Kidney (tissue), 14 donors: ENCODE measurements around the gene BDKRB2. TPM values are rescaled to one million over a fixed set of nuclear protein-coding genes. Genes with fewer than 3 reads are reported as not detected.

Source experiments
- DNase-seq, 5 donors: peaks; one replicate each; pipeline ENCODE4 v3.0.0-alpha.2; 2013 to 2020
- FAIRE-seq: peaks from 2 replicates; lab custom pipeline; 2012; peaks lifted over from hg19 to GRCh38; lab: Jason Lieb, UNC
- H3K27ac ChIP-seq, 2 donors: one replicate each; pipeline ENCODE4 v1.7.0; 2013; ENCODE audit warnings: low read depth in 2 of 2, low read length in 2 of 2, inconsistent platforms in 1 of 2
- H3K27me3 ChIP-seq: one replicate; pipeline ENCODE4 v1.7.1; 2013; ENCODE audit warnings: low read length, inconsistent platforms; ENCODE audit not compliant: control insufficient read depth, insufficient read depth
- H3K36me3 ChIP-seq, 3 donors: one replicate each; pipeline versions ENCODE4 v1.7.0 to v1.7.1; 2013; ENCODE audit warnings: low read length in 3 of 3, control low read depth in 1 of 3, inconsistent platforms in 1 of 3; ENCODE audit not compliant: insufficient read depth in 3 of 3, control insufficient read depth in 2 of 3
- H3K4me1 ChIP-seq, 3 donors: one replicate each; pipeline versions ENCODE4 v1.7.0 to v1.7.1; 2013; ENCODE audit warnings: low read length in 3 of 3, inconsistent platforms in 1 of 3, low read depth in 1 of 3; ENCODE audit not compliant: control insufficient read depth in 2 of 3, insufficient read depth in 2 of 3
- H3K4me3 ChIP-seq, 3 donors: one replicate each; pipeline versions ENCODE4 v1.7.0 to v1.8.1; 2013; ENCODE audit warnings: low read length in 3 of 3, control low read depth in 1 of 3, inconsistent platforms in 1 of 3
- H3K9ac ChIP-seq, 3 donors: one replicate each; pipeline versions ENCODE4 v1.7.0 to v1.7.1; 2013; ENCODE audit warnings: low read length in 3 of 3, control low read depth in 1 of 3, inconsistent platforms in 1 of 3
- H3K9me3 ChIP-seq, 3 donors: one replicate each; pipeline versions ENCODE4 v1.7.0 to v1.7.1; 2013; ENCODE audit warnings: low read length in 3 of 3, control low read depth in 1 of 3, inconsistent platforms in 1 of 3; ENCODE audit not compliant: control insufficient read depth in 2 of 3, insufficient read depth in 1 of 3
- intact Hi-C: fragments of 100-400 bp; cut with DNase I; formaldehyde crosslinking; loops from one replicate; pipeline ENCODE4 v1.11.1; 2022
- polyA plus RNA-seq: library from polyadenylated mRNA; stranded (reverse); fragments of 350-450 nt; fragmentation: Illumina TruSeq; extraction: RNeasy Lipid Tissue Mini Kit (QIAGEN cat#74804); gene quantifications from one replicate; pipeline ENCODE4 v1.2.3, GENCODE V29; 2014; ENCODE audit warnings: low read depth, low replicate concordance; ENCODE audit not compliant: insufficient read depth
- total RNA-seq: library from RNA; stranded (reverse); fragmentation: NEBNext Ultra II Directional; extraction: Animal tissue kit (Norgen Biotek cat#: 25700); gene quantifications from one replicate; pipeline ENCODE4 v1.2.1, GENCODE V29; 2021
- TF ChIP-seq, protein P1 (sequence below): IDR thresholded peaks from 3 replicates; pipeline ENCODE4 v1.5.1; 2012; ENCODE audit warnings: mild to moderate bottlenecking, moderate library complexity, borderline replicate concordance; ENCODE audit not compliant: insufficient read depth; ENCODE audit errors: extremely low read depth
- donor health status: control.
- donor health status: control.
- donor health status: control.
- donor health status: control.
- donor health status: control.
- donor health status: DM: yes; HTN: yes; CAD: no.
- donor health status: Normal renal cell carcinoma (clear cell type).

The BDKRB2 gene
- total and polyA plus RNA-seq, 2 donors from 2014 or later = 7.4 to 16.1 TPM

DNA sequence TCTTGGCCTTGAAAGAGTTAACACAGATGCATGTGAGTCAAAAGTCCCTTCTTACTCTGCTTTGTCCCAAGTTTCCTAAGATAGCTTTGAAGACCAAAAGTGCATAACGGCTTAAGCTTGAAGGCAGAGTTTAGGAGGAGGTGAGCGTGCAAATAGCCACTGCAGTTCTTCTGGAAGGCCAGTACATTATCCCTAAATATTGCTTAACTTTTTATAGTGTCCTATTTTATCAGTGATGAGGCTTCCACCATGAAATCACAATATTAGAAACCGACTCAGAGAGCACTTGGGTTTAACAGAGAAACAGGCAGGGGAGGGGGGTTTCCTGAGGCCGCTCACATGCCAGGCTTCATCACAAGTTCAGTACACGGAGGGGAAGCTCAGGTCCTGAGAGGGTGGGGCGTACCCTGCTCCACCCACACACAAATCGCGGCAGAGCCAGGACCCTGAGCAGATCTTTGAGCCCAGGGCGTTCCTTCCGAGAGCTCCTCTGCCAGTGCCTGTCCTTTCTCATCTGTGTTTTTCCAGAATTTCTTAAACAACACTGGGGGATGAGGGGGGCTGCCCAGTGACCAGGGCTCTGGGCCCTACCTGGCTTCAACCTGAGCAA is 26.8 kb upstream of the BDKRB2 start:
- Histone ChIP-seq H3K9me3 (no peaks in the 10 kb centered on the region), H3K27ac (no peak overlapping the region), H3K4me3 (no peak overlapping the region), H3K36me3 (no peaks in the 10 kb centered on the region), H3K9ac (no peak overlapping the region), H3K4me1 (peaks cover 0 to 2% (median 0%) of the 10 kb centered on the region in 3 donors), H3K27me3 (no peaks in the 10 kb centered on the region)
- peak in 3 of 5 donors; percentile 12 to 54 (median 33) for DNase-seq
- no peak for FAIRE-seq
- TF ChIP-seq, protein P1, sequence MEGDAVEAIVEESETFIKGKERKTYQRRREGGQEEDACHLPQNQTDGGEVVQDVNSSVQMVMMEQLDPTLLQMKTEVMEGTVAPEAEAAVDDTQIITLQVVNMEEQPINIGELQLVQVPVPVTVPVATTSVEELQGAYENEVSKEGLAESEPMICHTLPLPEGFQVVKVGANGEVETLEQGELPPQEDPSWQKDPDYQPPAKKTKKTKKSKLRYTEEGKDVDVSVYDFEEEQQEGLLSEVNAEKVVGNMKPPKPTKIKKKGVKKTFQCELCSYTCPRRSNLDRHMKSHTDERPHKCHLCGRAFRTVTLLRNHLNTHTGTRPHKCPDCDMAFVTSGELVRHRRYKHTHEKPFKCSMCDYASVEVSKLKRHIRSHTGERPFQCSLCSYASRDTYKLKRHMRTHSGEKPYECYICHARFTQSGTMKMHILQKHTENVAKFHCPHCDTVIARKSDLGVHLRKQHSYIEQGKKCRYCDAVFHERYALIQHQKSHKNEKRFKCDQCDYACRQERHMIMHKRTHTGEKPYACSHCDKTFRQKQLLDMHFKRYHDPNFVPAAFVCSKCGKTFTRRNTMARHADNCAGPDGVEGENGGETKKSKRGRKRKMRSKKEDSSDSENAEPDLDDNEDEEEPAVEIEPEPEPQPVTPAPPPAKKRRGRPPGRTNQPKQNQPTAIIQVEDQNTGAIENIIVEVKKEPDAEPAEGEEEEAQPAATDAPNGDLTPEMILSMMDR = no peak
- intact Hi-C loops = no loop called here

DNA sequence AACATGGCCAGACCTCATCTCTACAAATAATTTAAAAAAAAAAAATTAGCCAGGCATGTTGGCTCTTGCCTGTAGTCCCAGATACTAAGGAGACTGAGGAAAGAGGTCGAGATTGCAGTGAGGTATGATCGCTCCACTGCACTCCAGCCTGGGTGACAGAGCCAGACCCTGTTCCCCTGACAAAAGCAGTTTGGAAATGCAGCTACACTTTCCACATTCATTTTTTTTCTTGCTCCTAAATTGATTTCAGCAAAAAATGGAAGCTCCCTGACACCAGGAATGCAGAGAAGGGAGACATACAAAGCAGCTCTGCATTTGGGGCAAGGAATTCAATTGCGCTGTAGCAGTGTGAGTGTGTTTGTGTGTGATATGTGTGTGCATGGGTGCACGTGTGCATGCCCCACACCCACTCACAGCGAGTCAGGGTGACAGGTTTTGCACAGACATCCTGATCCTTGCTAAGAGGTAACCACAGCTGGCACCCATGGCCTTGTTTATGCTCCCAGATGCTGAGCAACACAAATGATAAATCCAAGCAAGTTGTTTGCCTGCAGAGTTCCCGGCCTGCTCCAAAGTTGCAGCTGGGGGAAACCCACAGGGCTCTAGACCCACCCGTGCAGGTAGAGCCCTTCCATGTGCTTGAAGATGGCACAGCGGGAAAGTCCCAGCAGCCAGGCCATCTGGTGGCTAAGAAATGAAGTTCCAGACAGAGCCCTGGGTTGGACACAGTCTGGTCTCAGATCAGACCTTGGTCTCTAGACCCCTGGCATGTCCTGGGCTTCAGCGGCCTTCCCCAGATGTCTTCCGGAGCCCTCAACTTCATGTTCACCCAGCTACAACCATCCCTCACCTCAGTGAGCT is 25.9 kb upstream of the BDKRB2 start:
- TF ChIP-seq, protein P1 = no peak
- intact Hi-C loops = no loop called here
- H3K27ac ChIP-seq = no peak overlapping the region
- DNase-seq = peak in 1 of 5 donors; percentile 18
- H3K36me3 ChIP-seq = no peaks in the 10 kb centered on the region
- H3K9me3 ChIP-seq = no peaks in the 10 kb centered on the region
- no peak for FAIRE-seq
- no peak overlapping the region for H3K9ac ChIP-seq
- H3K4me3 ChIP-seq = no peak overlapping the region
- peaks cover 0 to 2% (median 0%) of the 10 kb centered on the region in 3 donors for H3K4me1 ChIP-seq
- H3K27me3 ChIP-seq = no peaks in the 10 kb centered on the region

DNA sequence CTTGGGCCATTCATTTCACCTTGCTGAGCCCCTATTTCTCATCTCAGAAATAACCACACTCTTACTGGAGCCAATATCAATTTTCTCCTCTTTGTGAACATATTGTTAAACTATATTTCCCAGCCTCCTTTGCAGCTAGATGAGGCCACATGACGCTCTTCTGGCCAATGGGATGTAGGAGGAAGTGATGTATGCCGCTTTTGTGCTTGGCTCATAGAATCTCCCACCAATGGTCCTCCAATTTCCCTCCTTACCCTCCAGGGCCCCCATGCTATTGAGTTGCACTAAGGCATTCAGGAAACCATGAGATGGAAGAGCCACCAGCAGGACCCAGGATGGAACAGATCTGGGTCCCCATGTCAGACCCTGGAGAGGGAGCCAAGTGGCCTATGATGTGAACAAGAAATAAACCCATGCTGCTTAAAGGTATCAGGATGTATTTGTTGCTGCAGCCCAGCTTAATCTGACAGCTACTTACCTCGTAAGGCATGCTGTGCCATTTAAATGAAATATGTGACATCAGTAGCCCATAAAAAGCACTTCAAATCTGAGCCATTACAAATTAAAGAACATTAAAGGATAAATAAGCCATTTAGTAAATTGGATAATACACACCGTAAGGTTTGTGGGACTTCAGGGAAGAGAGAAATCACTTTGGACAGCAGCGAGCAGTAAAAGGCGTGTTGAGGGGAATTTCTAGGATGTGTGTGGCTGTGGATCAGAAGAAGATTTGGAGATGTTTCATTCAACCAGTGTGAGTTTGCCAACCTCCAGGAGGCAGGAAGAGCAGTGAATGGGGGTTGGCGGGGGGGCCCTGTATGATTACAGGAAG is 24.4 kb upstream of the BDKRB2 start:
- Histone ChIP-seq H3K27me3 (no peaks in the 10 kb centered on the region), H3K27ac (no peak overlapping the region), H3K9ac (no peak overlapping the region), H3K4me3 (no peak overlapping the region), H3K9me3 (no peaks in the 10 kb centered on the region), H3K4me1 (peaks cover 0 to 2% (median 0%) of the 10 kb centered on the region in 3 donors), H3K36me3 (no peaks in the 10 kb centered on the region)
- TF ChIP-seq, protein P1 = no peak
- DNase-seq (no peak), FAIRE-seq (no peak)
- intact Hi-C loops = no loop called here
